ENCODE results near the gene ANO1.

The ANO1 gene

DNA sequence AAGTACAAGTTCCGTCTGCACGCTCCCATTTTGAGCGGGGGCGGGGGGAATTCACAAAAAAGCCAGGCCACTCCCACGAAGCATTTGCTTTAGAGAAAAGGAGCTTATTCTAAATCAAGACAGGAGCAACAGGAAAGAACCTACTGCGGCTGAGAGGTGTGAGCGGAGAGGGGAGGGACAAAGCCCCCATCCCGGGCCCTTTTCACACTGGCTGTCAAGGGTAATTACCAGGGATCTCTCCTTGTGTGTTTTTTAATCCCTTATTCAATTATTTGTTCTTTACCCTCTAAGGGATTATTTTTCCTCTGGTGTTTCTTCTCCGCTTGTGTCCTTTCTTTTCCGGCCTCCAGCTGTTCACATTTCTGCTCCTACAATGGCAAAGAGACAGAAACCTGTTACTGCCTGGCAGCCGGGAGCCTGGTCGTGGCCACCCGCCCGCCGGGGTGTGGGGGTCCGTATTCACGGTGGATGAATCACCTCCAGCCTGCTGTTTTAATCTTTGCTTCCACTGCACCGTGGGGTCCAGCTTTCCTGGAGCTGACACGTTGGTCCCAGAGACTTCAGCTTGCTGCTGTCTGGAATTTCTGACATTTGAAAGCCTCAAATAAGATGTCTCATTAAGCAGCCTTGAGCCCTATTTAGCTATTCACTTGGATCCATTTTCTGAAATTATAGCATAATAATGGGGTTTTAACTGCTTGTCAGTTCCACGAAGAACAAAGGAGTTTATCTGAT lies 63.5 kb downstream of the ANO1 start:
- DNase-seq: no peak

DNA sequence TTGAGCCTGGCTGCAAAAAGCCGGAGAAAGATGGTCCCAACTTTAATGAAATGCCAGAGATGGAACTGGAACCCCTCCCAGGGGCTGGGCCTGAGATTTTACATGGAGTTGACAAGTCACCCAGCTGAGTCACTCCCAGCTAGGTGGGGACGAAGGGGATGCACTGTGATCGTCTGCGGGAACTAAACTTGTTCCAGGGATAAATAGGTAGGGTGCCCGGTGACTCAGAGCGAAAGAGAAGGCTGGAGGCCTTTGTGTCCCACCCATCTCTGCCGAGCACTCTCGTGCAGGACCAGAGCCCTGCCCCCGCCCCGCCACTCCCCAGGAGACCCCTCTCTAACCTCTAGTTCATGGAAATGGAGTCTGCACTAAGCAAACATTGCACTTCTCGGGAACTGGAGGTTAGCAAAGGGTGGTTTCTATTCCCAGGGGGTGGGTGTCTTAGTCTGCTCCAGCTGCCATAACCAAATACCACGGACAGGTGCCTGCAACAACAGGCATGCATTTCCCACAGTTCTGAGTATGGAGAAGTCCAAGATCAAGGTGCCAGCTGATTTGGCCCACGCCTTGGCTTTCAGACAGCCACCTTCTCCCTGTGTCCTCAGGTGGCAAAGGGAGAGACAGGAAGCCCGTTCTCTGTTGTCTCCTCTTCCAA lies 64.2 kb downstream of the ANO1 start:
- DNase-seq: no peak

DNA sequence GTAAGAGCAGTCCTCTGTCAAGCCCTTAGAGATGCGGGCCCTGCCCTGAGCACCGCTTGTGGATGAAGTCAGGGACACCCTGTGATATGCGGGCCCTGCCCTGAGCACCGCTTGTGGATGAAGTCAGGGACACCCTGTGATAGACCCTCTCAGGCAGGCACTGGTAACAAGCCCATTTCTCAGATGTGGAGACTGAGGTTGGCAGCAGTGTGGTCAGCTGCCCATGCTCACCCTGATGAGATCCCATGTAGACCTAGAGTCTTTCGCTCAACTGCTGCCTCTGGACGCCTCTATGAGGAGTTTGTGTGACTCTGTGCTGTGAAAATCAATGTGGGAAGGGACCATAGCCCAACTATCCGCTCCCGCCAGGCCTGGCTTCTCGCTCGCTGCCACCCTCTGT lies 66.1 kb downstream of the ANO1 start:
- DNase-seq: no peak

DNA sequence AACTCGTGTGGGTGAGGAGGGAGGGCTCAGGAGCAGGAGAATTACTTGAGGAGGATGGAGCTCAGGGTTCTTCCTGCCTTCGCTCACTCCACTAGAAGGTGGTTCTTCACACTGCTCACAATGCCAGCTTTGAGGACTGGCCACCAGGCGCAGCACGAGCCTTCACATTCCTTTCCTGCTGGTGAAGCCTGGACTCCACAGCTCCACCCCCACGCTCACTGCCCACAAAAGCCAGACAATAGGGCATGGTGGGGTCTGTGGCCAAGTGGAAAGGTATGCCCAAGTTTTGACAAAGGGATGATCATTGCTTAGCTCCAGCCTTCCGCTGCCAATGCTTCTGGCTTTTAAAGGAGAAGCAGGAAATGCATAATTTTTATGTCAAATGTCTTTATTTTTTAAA lies 67.0 kb downstream of the ANO1 start:
- no peak for DNase-seq

DNA sequence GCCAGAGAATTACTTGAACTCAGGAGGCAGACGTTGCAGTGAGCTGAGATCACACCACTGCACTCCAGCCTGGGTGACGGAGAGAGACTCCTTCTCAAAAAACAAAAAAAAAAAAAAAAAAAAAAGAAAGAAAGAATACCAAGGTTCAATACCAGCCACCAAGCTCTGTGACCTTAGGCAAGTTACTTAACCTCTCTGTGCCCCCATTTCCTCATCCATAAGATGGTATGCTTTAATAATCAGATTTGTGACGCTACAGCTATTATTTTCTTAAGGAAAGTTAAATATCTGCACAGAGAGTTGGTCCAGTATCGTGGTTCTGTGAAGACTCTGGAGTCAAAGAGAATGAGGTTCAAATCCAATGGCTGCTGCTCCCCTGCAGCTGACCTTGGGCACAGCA lies 67.7 kb downstream of the ANO1 start:
- DNase-seq: no peak

DNA sequence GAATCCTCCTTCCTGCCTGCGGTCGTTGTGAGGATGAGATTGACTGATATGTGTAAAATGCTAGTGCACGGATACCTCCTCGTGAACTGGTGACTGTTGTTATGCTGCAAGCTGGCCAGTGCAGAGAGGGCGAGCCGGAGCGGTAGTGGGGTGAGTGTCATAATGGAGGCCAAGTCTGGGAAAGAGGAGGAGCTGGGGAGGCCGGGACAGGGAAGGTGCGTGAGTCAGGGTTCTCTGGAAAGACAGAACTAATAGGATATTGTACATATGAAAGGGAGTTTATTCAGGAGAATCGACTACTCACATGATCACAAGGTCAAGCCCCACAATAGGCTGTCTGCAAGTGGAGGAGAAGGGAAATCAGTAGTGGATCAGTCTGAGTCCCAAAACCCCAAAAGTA lies 68.2 kb downstream of the ANO1 start:
- DNase-seq: no peak

DNA sequence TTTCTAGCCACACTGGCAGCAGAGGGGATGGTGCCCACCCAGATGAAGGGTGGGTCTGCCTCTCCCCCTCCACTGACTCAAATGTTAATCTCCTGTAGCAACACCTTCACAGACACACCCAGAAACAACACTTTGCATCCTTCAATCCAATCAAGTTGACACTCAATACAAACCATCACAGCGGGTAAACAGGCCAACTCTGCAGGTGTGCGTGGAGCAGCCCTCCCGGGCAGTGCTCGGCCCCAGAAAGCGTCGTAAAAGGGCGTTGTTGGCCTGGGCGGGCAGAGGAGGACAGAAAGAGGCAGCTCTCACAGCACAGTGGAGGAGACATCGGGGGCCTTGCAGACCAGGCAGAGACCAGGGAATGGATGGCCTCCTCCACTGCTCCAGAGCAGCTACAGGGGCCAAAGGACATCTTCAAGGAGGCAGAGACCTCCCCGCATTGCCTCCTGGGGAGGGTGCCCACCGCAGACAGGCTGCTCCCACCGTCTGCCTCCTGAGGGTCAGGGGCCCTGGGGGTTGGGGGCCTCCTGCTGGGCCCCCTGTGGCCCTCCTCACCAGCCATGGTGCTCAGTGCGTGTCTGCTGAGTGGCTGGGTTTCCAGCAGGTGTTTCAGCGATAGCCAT lies 68.9 kb downstream of the ANO1 start:
- DNase-seq: no peak

DNA sequence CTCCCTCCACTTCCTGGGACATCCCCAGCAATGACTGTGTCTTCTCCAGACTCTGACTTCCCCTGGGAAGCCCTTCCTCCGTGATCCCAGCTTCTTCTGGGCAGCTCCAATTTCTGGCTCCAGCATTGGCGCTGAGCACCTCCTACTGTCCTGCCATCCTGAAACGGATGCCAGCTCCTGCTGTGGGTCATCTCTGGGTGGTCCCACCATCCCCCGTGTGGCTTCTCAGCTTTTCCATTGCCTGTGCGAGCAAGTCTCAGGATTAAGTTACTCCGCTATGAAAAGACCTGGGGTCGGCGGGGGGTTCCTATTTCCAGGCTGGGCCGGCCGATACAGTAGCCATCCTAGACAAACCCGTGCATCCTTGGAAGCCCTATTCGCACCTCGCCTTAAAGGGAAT lies 69.6 kb downstream of the ANO1 start:
- DNase-seq: no peak

DNA sequence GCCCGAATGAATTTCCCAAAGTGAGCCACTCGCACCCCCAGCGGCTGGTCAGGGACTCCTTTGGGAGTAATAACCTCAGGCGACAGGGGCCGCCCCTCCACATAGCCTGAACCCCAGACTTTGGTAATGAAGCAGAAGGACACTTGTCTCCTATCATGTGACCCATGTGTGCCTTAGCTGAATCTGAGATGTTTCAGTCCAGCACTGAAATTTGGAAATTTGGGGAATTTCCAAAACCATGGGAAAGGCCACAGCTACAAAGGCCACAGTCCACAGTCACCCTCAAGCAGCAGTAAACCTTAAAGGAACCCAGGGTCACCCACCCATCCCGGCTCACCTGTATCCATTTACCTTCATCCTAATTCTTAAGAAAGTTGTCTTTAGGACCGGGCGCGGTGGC lies 73.6 kb downstream of the ANO1 start:
- DNase-seq: no peak

DNA sequence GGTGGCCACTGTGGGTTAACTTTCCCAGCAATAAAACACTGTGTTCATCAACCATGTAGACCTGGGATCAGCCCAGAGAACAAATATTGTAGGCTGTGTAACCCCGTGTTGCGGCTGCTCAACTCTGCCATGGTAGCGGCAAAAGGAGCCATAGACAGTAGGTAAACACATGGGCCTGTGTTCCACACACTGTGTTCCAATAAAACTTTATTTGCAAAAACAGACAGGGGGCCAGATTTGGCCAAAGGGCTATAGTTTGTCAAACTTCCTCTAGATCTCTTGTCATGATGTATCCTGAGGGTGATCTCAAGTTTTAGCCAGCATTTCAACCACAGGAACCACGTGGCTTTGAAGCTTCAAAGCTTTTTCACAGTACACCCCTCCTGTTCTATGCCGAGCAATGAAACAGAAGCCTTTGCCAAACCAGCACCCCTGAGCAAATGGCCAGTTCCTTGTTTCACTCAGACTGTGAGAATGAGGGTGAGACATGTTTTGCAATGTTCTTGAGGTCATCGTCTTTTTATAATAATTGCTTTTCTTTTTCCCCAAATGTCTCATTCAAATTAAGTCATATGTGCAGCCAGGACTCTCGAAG lies 75.1 kb downstream of the ANO1 start:
- DNase-seq: no peak

DNA sequence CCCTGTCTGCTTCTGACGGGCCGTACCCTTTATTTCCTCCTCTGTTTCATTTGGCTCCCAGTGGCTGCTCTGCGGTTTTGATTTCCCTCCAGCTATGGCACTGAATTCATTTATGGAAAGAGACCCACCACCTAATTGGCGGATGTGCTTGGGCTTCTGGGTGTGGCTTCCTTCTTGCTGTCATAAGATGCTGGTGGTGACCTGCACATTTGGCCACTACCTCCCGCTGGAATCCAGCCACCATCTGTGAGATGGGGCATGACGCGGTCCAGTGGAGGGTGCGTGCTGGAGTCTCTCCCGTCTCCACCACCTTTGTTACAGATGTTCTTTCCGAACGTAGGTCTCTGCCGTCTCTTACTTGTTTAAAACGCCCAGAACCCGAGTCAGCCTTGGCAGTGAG lies 77.3 kb downstream of the ANO1 start:
- no peak for DNase-seq

DNA sequence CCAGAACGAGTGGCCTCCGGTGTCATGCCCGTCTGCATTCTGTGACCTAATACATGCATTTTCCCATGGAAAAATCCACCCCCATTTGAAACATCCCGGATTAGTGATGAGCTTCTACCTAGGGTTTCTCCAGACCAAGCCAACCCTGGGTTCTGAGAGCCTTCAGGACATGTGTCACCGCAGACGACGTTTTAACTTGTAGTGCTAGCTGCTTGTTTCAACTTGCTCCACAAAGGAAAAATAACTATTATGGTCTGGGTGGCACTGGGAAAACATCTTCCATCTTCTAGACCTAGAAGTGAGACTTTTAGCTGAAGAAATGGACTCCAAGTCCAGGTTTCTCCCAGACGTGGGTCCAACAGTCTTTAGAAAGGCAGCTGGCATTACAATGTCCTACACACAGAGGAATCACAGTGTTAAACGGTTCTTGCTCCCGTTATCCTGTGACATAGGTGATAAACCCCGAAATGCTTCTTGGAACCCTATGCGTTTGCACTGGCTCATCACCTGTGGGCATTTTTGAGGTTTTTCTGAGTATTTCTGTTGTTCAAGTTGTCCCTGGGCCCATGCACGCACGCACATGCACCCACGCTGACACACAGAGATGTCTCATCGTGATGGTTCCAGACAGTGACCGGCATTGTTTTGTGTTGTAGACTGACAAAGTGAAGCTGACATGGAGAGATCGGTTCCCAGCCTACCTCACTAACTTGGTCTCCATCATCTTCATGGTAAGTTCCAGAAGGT lies 78.3 kb downstream of the ANO1 start:
- DNase-seq: no peak

DNA sequence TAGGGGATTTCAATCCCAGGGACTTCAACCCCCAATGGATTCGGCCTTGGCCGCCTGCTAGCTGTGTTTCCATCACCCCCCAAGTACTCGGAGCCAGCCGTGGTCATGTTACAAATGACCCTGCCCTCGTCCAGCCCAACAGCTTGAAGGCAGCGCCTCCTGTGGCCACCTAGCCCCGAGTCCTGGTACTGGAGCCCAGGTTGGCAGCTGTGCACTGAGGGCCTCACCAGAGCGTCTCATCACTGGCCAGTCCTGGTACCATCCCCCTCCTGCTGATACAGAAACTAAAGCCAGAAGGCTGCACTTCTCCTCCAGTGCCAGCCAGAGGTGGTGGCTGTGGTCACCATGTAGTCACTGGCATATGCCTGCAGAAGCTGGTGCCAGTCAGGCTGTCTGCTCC lies 80.1 kb downstream of the ANO1 start:
- DNase-seq: no peak

DNA sequence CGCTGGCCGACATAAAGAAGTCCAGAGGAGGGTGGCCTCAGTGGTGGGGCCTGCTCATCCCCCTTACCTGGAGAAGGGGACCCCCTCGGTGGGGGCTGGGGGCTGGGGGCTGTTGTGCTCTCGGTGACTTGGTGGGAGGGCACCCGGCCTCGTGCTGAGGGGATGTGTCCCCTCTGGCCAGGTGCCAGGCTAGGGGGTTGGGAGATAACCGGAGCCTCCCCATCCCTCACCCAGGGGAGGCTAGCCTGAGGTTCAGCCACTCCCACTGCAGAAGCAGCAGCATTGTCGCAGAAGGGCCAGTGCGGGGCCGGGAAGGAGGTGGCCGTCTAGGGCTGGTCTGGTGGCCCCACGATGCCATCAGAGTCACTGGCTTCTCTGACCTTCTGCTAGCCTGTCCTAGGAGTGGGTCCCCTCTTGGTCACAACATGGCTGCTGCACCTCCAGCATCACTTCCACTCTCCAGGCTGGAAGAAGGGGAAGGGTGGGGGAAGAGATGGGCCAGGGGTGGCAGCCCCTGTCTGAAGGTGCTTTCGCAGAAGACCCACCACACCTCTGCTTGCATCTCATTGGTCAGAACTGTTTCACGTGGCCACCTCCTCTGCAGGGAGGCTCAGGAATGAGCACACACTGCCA lies 80.8 kb downstream of the ANO1 start:
- no peak for DNase-seq

DNA sequence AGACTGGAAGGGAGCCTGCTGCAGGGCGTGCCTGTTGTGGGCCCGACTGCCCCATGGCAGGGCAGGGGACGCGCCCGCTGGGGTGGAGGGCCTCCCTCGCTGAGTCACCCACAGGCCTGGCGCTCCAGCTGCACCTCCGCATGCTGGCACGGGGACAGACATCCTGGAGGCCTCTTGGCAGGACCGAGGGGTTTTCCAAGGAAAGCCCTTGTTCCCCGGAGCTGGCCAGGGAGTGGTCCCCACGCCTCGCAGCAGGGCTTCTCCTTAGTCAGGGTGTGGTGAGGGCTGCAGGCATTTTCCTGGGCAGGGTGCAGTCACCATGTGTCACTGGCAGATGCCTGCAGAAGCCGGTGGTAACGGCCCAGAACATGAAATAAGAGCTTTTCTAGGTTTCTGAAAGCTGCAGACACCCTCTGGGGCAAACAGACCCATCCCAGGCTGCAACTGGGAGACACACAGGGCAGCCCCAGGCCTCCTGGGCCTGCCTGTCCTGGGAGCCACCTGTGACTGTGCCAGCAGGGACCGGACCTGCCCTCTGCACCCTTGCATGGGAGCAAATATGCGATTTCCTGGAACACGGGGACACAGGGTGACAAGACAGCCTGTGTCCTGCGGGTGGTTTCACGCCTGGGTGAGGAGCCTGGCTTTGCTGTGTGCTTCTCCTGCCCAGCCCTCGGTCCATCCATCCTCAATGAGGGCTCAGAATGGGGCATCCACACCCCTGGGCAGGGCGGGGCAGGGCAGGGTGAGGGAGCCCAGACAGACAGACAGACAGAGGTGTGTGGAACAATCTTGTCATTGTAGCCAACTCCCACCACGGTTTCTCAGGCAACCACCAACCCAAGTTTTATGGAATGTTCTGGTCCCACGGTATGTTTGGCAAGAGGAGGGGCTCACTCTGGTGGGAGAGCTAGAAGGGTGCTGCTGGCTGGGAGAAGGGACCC lies 81.8 kb downstream of the ANO1 start:
- DNase-seq: no peak

DNA sequence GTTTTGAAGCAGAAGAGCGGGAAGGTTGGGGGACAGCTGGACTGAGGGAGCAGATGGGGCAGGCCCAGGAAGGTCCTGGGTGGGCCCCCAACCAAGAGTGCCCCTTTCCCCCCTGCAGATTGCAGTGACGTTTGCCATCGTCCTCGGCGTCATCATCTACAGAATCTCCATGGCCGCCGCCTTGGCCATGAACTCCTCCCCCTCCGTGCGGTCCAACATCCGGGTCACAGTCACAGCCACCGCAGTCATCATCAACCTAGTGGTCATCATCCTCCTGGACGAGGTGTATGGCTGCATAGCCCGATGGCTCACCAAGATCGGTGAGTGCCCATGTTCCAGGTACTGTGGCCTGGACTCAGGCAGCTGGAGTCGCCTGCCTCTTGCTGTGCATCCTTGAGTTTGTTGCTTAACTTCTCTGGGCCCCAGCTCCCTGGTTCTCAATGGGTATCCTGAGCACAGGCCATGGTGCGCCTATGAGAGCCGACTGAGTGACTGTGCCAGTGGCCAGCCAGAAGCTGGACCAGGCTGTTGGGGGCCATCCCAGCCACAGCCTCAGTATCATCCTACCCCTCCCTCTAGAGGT lies 83.0 kb downstream of the ANO1 start:
- DNase-seq: no peak

DNA sequence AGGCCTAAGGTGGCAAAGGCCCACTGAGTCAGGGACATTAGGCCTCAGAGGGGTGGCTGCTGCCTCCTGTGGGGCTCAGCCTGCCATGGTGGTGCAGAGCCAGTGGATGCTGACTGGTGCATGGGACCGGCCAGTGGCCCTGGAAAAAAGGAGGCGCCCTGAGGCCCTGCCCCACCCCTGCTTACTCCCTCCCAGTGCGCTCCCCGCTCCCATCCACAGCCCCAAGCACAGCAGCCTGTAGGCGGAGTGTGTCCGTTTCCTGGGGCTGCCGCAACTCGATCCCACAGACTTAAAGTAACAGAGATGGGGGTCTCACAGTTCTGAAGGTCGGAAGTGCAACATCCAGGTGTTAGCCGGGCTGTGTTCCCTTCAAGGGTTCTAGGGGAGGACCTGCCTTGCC lies 86.6 kb downstream of the ANO1 start:
- no peak for DNase-seq

DNA sequence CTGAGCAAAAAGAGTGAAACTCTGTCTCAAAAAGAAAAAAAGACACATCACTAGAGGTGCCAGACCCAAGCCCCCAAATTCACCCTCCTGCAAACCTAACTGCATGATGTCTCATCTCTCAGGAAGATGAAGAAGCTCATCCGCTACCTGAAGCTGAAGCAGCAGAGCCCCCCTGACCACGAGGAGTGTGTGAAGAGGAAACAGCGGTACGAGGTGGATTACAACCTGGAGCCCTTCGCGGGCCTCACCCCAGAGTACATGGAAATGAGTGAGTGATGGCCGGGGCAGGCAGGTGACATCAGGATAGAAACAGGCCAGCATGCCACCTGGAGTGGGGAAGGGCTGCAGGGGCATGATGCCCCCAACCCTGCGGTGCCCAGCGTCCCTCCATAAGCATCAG lies 89.0 kb downstream of the ANO1 start:
- no peak for DNase-seq

DNA sequence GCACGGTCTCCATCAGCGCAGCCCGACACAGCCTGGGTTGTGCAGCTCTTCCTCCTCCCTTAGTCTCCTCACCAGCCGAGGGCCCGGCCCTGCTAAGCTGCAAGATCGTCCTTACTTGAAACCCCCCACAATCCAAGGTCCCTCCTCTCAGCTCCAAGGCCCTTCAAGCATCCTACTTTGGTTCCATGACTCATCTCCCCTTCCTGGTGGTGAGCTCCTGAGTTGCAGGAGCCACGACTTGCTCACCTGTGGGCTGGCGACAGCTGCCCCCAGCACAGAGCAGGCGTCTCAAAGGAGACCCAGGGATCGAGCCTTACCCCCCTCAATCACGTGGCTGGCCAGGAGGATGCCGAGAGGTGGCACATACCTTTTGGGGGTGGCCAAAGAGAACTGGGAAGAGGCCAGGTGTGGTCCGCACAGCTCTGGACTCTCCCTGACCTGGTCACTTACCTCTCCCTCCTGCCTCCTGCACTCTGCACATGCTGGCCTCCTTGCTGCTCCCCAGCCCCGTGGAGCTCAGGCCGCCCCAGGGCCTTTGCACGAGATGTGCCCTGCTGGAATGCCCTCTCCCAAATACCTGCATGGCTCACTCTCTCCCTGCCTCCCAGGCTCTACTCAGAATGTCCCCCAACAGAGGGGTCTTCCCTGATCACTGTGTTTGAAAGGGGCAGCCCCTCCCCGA lies 89.7 kb downstream of the ANO1 start:
- no peak for DNase-seq

DNA sequence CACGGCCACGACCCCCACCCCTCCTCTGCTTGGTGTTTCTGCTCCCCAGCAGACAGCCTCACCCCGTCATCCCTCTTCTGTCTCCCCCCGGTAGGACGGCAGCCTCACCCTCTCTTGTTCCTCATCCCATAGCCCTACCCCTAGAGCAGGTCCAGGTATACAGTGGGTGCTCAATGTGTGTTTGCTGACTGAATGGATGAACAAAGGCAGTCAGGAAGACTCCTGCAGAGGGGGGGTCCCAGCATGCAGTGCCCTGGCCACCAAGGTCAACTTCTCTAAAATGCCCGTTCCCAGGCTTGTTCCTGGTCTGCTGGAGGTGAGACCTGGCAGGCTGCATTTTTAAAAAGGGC lies 90.3 kb downstream of the ANO1 start:
- DNase-seq: no peak

DNA sequence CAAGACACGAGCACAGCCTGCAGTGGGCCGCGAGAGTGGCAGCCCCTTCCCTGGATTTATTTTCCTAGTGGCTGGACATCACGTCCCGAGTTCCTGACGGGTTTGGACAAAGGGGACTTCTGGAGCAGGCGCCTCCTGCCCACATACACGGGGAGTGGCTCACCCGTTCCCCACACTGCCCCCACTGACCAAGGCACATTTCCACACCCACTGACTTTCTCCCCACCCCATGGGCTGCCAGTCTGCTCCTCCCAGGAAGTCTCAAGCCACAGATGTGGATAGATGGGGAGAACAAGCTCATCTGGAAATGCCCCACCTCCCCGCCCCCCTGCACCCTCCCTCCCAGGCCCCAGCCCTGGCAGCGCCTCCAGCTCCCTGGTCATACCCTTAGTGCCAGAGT lies 91.0 kb downstream of the ANO1 start:
- no peak for DNase-seq

Measured in activated CD4-positive, alpha-beta T cell treated with anti-CD3 and anti-CD28 coated beads for 1 hour (primary cell).